Mammary epithelial cell (primary cell): Measurements from ENCODE around the gene GPR84.

Experiments used
- EZH2 ChIP-seq: IDR thresholded peaks from 2 replicates; pipeline ENCODE4 v1.6.1; 2012; ENCODE audit warnings: low read length, inconsistent platforms, borderline replicate concordance
- TF ChIP-seq, protein P1 (sequence below), 2 donors: IDR thresholded peaks in 1 of 2; conservative IDR thresholded peaks in 1 of 2; 2 replicates each; pipeline ENCODE4 v1.5.1; 2011 to 2012; ENCODE audit warnings: inconsistent platforms in 2 of 2, low read length in 2 of 2, mild to moderate bottlenecking in 2 of 2, control low read depth in 1 of 2, low read depth in 1 of 2; ENCODE audit not compliant: insufficient read depth in 1 of 2; ENCODE audit errors: extremely low read depth in 1 of 2

DNA sequence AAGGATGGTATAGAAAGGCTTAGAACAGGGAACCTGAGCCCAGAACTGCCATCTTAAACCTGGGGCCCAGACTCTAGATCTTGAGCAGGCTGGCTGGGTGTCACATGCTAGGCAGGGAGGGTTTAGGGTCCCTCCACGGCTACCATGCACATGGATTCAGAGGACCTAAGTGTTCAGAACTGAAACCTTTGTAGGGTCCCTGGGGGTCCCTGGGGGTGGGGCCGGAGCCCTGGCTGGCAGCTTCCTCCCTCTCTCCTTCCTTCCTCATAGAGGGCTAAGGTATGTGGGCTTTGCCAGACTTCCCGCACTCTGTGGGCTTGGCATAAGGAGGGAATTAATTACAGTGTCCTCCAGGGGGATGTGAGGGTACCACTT is 24.8 kb upstream of the GPR84 start:
- TF ChIP-seq, protein P1, sequence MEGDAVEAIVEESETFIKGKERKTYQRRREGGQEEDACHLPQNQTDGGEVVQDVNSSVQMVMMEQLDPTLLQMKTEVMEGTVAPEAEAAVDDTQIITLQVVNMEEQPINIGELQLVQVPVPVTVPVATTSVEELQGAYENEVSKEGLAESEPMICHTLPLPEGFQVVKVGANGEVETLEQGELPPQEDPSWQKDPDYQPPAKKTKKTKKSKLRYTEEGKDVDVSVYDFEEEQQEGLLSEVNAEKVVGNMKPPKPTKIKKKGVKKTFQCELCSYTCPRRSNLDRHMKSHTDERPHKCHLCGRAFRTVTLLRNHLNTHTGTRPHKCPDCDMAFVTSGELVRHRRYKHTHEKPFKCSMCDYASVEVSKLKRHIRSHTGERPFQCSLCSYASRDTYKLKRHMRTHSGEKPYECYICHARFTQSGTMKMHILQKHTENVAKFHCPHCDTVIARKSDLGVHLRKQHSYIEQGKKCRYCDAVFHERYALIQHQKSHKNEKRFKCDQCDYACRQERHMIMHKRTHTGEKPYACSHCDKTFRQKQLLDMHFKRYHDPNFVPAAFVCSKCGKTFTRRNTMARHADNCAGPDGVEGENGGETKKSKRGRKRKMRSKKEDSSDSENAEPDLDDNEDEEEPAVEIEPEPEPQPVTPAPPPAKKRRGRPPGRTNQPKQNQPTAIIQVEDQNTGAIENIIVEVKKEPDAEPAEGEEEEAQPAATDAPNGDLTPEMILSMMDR (conservative IDR thresholded peaks at IDR 0.05 in 1 of 2, IDR thresholded peaks at IDR 0.05 in 1 of 2; ENCODE audit: extremely low read depth in 1 of 2, insufficient read depth in 1 of 2, low read depth in 1 of 2, low read length in 2 of 2): no peak
- no peak for TF ChIP-seq EZH2
